Ecto neural progenitor cell (in vitro differentiated cells): ENCODE data around the gene IQGAP2.
"Not testable (repeated sequence)": the region's sequence is repeated elsewhere in the genome, so short reads cannot be mapped to it uniquely, and the experiment has no call there.

Source experiments
- DNase-seq: peaks from one replicate; pipeline ENCODE4 v3.0.0-alpha.2; 2018; ENCODE audit warnings: low spot score

The IQGAP2 gene

DNA sequence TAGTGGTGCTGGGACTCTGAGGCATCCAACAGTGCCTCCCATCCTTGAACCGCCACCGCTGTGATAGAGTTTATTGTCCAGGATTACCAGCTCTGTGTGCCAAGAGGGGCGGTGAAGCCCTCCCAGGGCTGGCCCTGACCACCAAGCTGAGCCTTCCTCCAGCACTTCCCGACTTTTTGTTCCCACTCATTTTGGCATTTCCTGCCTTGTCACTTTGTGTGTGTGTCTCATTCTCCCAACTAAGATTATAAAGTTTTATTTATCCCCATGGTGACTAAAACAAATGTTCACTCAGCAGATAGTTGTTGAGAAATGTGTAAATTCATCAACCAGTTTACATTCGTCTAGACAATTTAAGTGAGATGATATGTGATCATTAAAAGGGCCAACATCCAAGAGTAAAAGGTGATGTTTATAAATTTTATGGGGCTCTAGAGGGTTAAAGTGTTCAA lies 315.3 kb downstream of the IQGAP2 start:
- no peak for DNase-seq

DNA sequence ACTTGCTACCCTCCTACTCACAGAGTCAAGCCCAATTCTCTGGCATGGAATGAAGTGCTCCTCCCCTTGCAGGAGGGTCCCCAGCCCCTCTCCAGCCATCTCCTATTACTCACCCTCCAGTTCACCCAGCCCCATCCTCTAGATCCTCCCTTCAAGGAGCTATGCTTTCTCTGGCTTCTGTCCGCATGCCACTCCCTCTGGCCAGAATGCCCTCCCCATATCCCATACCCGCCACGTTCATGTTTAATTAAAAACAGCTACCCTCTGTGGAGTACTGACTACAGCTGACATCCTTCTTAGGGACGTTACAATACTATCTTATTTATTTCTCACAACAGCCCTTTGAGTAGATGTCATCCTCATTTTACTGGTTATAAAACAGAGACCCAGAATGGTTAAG lies 315.8 kb downstream of the IQGAP2 start:
- no peak for DNase-seq

DNA sequence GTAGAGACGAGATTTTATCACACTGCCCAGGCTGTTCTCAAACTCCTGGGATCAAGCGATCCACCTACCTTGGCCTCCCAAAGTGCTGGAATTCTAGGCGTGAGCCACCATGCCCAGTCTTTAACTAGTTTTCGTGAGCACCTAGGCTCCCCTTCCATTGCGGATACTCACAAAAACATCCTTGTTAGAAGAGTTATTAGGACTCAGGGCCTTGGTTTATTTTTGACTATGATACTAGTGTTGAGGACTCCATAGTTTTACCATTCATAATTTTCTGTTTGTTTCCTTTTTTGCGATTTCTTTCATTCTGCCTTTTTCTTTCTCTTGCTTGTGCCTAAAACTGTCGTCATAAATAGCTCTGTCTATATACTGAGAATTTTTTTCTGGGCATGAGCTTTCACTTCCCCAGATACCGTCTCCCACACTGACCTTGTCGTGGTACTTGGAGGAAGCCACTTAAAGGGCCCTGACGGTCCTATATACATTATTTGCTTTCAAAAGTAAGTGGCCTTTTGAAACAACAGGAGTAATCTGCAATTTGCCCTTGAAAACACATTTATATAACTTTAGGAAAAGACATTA lies 318.0 kb downstream of the IQGAP2 start:
- no peak for DNase-seq

DNA sequence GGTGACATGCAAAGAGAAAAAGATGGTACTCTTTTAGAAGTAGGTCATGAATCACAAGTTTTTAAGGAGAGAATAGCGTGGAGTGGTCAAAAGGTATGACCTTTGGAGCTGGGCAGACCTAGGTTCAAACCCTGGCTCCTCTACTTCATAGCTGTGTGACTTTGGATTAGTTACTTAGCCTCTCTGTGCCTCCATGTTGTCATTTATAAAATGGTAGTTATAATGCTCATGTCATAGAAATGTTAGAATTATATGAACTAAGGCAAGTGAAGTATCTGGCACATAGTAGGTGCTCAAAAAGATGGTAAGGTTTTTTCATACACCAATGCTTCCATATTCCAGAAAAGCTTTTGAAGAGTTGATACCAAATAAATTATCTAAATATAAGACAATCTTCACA lies 320.2 kb downstream of the IQGAP2 start:
- no peak for DNase-seq

DNA sequence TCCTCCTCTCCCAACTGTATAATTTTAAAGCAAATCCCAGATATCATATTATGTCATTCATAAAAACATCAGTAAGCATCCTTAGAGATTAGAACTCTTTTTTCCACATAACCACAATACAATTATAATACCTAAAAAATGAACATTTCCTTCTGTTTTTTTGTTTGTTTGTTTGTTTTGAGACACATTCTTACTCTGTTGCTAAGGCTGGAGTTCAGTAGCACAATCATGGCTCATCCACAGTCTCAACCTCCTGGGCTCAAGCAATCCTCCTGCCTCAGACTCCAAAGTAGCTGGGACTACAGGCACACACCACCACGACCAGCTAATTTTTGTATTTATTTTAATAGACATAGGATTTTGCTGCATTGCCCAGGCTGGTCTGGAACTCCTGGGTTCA lies 320.8 kb downstream of the IQGAP2 start:
- DNase-seq = no peak

DNA sequence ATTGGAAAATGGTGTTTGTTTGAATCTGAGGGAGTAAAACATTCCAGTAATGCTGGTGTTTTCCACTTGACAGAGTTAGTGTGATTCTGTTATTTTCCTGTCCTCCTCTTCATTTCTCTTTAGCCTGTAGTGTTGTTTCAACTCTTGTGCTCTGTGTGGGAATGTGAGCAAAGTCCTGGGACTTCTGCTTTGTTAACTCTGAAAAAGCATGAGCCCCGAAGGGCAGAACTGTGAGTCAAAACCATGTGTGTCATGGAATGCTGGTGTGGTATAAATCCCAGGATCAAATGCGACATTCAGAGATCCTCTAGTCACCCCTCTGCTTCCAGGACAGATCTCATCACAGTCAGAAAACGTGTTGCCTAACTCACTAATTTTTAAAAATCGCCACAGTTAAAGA lies 321.8 kb downstream of the IQGAP2 start:
- DNase-seq = no peak

DNA sequence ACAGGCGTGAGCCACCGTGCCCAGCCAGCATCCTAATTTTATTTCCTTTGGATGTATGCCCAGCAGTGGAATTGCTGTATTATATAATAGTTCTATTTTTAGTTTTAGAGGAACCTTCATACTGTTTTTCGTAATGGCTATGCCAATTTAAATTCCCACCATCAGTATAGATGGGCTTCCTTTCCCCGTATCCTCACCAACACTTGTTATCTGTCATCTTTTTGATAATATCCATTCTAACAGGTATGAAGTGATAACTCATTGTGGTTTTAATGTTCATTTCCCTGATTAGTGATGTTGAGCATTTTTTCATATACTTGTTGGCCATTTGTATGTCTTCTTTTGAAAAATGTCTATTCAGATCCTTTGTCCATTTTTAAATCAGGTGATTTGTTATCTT lies 325.9 kb downstream of the IQGAP2 start:
- DNase-seq = no peak

DNA sequence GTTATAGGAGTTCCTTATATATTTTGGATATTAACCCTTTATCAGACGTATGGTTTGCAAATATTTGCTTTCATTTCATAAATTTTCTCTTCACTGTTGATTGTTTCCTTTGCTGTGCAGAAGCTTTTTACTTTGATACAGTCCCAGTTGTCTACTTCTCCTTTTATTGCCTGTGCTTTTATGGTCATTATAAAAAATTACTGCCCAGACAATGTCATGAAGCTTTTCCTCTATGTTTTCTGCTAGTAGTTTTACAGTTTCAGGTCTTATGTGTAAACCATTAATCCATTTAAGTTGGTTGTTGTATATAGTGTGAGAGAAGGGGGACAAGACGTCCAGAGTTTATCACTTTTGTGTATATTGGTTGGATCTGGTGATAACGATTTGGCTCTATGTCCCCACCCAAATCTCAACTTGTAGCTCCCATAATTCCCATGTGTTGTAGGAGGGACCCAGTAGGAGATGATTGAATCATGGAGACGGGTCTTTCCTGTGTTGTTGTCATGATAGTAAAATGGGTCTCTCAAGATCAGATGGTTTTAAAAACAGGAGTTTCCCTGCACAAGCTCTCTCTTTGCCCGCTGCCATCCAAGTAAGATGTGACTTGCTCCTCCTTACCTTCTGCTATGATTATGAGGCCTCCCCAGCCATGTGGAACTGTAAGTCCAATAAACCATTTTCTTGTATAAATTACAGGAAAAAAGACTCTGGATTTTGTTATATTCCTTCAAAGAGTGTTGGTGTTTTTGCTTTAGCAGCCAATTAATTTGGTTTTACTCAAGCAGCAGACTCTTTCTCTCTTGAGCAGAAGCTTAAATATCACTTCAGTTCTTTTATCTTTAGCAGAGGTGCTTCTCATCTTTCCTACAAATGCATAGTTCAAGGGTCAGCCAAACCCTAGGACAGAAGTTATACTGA lies 326.5 kb downstream of the IQGAP2 start:
- no peak for DNase-seq

DNA sequence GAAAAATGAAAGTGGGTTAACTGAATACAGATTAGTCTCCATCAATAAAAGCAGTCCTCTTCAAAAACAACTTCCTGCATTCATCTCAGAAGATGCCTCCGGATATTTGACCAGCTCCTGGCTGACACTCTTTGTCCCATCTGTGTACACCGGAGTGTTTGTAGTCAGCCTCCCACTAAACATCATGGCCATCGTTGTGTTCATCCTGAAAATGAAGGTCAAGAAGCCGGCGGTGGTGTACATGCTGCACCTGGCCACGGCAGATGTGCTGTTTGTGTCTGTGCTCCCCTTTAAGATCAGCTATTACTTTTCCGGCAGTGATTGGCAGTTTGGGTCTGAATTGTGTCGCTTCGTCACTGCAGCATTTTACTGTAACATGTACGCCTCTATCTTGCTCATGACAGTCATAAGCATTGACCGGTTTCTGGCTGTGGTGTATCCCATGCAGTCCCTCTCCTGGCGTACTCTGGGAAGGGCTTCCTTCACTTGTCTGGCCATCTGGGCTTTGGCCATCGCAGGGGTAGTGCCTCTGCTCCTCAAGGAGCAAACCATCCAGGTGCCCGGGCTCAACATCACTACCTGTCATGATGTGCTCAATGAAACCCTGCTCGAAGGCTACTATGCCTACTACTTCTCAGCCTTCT lies 329.4 kb downstream of the IQGAP2 start:
- DNase-seq = no peak

DNA sequence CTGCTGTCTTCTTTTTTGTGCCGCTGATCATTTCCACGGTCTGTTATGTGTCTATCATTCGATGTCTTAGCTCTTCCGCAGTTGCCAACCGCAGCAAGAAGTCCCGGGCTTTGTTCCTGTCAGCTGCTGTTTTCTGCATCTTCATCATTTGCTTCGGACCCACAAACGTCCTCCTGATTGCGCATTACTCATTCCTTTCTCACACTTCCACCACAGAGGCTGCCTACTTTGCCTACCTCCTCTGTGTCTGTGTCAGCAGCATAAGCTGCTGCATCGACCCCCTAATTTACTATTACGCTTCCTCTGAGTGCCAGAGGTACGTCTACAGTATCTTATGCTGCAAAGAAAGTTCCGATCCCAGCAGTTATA lies 329.9 kb downstream of the IQGAP2 start:
- no peak for DNase-seq

DNA sequence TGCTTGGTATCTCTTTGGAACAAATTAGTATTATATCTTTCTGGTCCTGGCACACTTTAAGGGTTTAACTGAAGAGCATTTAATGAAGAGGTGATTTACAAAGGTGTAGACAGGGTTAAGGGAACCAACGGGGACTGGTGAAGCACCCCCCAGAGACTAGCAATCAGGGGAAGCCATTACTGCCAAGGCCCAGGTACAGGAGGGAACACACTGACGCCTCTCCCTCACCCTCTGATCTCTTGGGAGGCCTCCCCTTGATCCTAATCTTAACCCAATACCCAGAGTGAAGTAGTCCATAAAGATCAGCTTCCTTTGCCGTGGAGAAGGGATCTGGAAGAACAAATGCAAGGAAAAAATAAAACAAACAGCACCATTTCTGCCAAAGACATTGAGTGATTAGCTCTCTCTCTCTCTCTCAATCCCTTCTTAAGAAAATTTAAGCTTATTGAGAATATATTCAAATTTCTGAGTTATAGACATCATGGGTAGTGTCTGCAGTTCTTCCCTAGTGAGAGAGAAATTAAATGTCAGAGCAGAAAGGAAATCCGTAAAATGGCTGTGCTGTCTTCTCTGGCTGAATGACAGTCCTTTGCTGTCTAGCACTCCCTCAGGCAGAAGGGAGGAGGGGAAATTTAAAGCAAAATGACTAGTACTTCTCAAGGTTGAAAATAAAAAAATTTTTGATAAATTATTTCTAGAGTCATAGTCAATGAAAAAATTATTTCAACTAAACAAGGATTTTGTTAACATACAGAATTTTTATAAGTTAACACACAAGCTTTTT lies 332.9 kb downstream of the IQGAP2 start:
- no peak for DNase-seq

DNA sequence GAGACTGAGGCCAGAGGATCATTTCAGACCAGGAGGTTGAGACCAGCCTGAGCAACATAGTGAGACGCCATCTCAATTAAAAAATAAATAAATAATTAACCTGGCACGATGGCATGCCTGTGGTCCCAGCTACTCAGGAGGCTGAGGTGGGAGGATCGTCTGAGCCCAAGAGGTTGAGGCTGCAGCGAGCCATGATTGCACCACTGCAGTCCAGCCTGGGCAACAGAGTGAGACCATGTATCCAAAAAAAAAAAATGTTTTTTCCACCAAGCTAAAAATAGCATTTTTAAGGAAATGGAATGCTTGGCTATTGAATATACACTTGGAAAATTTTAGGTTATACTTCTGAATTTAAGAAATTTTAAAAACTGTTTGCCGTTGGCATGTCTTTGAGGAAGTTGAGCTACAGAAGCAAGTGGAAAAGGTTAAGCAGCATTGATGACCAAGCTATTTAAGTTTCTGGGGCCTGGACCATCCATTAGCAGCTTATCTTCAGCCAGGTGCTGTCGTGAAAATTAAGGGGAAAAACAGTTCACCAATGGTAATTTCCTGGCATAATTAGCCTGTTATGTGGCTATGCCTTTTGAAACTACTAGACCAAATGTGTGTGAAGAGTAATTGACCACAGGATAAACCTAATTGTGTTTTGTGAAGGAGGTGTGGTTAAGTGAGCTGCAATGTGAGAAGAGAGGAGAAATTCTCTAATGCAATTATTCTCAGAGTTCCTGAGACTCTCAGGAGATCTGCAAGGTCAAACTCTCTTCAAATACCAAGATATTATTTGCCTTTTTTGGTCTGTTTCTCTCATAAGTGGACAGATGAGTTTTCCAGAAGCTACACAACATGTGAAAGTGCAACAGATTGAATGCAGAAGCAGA lies 333.8 kb downstream of the IQGAP2 start:
- DNase-seq = no peak

DNA sequence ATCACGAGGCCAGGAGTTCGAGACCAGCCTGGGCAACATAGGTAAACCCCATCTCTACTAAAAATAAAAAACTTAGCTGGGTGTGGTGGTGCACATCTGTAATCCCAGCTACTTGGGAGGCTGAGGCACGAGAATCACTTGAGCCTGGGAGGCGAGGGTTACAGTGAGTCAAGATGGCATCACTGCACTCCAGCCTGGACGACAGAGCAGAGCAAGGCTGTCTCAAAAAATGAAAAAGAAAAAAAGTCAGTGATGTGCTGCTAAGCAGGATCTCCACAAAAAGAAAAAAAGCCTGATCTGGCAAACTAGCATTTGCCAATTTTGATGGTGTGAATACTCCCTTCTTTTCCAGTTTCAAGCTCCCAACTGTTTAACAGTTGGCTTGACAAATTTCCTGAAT lies 334.8 kb downstream of the IQGAP2 start:
- no peak for DNase-seq

DNA sequence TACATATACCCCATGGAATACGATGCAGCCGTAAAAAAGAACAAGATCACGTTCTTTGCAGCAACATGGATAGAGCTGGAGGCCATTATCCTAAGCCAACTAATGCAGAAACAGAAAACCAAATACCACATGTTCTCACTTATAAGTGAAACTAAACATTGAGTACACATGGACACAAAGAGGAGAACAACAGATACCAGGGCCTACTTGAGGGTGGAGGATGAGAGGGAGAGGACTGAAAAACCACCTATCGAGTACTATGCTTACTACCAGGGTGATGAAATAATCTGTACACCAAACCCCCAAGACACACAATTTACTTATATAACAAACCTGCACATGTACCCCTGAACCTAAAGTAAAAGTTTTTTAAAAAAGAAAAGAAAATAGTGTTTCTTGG lies 338.4 kb downstream of the IQGAP2 start:
- DNase-seq = not testable (repeated sequence)

DNA sequence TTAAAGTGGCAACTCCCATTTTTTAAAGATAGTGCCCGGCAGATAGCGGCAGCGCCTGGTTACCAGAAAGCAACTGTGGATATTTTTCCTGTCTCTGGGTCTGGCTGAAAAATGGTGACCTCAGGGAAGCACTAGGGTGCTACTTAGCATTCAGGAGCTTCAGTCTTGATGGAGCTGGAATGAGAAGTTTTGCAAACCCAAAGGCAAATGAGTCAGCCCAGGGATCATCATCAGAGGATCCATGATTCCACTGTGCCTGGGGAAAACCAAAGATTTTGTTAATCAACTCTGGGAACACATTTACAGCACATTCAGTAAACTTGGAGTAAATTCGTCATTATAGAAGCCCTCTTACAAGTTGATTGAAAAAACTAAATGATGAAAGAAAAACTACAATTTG lies 339.5 kb downstream of the IQGAP2 start:
- DNase-seq = no peak

DNA sequence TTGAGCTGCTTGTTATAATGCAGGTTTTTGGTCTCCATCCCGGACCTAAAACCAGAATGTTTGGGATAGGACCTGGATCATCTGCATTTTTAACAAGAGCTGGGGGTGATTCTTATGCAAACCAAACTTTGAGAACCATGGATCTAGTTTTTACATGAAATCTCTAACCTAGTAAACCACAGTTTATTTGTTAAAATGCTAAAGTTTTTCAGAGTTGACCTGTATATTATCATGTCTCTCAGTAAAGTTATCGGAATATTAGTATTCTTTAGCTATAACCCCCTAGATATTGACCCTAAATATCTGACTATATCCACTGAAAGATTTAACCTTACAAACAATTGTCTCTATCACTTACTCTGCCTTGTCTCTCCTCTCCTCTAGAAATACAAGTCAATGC lies 341.5 kb downstream of the IQGAP2 start:
- DNase-seq = no peak

DNA sequence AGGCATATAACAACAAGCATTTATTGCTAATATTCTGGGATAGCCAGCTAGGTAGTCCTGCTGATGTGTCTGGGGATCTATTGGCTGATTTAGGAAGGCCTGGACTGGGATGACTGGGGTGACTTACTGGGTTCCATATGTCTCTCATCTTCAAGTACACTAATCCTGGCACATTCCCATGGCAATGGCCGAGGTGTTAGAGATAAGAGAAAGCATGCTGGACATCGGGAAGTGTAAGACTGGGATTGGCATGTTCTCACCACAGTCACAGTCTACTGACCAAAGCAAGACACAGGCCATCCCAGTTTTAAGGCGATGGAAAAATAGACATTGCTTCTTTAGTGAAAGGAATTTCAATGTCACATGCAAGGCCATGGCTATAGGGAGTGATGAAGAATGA lies 342.6 kb downstream of the IQGAP2 start:
- DNase-seq = no peak

DNA sequence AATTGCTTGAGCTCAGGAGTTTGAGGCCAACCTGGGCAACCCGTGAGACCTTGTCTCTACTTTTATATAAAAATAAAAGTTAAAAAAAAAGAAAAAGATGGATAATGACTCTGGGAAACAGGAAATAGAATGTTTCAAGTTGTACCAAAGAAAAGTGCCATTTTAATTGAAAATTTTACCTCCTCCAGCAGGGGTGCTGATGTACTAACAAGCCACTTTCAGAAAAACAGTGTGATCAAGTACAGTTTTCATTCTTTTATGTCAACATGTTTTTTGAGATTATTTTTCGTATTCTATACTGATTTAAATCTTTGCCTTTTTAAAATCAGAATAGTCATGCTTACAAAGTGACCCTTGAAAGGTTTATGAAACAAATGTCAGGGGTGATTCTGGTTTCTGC lies 343.6 kb downstream of the IQGAP2 start:
- DNase-seq = no peak

DNA sequence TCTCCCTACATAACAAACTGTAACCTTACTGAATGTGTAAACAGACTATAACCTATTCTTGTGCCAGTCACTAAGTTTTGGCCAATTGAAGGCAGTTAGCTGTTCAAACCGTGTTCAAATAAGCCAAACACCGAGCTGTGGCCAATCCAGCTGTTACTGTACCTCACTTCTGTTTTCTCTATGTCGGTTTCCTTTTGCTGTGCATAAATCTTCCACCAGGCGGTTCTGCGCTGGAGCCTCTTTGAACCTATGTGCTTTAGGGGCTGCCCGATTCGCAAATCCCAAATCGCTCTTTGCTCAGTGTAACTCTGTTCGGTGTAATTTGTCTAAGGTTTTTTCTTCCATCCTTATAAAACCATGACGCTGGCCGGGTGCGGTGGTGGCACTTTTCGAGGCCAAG lies 344.6 kb downstream of the IQGAP2 start:
- no peak for DNase-seq

DNA sequence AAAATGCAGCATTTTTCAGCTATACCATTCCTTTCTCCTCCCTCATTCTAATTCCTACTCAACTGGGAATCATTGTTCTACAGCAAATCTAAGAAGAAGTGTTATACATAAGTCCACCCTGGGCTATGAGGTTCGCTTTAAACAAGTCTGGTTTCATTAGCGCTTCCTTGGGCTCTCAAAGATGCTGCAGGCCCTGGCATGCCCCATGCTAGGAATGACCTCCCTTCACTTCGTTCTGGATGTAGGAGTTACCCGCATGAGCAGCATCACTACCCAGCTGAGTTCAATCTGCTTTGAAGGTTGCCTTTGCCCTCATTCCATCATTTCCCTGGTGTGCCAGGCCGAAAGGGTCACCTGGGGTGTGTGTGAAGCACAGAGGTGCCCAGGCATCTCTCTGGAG lies 348.2 kb downstream of the IQGAP2 start:
- no peak for DNase-seq

DNA sequence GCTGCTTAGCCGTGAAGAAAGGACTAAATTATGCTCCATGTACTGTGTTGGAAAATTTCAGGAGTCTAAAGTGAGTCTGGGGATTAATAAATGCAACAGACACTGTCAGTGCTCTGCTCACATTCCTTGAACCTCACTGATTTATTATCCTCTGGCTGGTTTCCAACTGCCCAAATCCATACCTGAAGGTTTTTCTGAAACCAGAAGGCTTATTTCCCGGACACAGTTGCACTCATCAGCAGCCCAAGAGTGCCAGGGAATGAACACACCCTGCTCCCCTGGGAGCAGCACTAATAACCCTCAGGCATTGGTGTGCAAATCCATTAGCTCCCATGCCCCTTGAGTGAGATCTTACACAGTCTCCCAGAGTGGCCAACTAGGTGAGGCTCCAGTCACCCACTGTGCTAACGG lies 351.6 kb downstream of the IQGAP2 start:
- no peak for DNase-seq
